ENCODE data around the gene ZNF446.

DNA sequence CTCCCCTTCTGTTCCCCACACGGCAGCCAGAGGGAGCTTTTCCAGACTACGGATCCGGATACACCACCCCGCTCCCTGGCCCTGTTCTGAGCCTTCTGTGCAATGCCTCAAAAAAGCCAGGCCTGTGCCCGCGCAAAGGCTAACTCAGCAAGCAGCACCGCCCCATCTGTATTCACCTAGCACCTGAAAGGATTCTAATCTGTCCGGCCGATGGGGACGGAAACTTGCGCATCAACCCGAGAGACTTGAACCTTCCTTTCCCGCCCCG is 42.9 kb downstream of the ZNF446 start:
- no peak for TF ChIP-seq POLR2A (IDR thresholded peaks at IDR 0.05)
- peak in 4 of 6 experiments; percentile 30 to 73 (median 60) for TF ChIP-seq CTCF (IDR thresholded peaks at IDR 0.05)

Data from Peyer's patch (tissue), 4 donors.